Spleen (tissue), 7 donors: ENCODE data around the gene ZMYM2.

Source experiments
- POLR2A ChIP-seq, 3 donors: fragments of 450-650 bp; IDR thresholded peaks; one replicate each; pipeline ENCODE4 v1.5.1; 2017; ENCODE audit warnings: antibody characterized with exemption in 3 of 3, mild to moderate bottlenecking in 1 of 3
- POLR2AphosphoS5 ChIP-seq, 3 donors: sonication (generic); formaldehyde crosslinking; IDR thresholded peaks; one replicate each; pipeline ENCODE4 v1.5.1; 2017; ENCODE audit warnings: antibody characterized with exemption in 3 of 3
- TF ChIP-seq, protein P1 (sequence below), 11 experiments: fragments of 200-600 bp in 7 of 11; fragments of 450-650 bp in 4 of 11; sonication (generic) in 4 of 11; IDR thresholded peaks in 8 of 11; conservative IDR thresholded peaks in 3 of 11; 1 replicate in 7 of 11; 2 replicates in 4 of 11; pipeline versions ENCODE4 v1.4.0 to v1.8.0; 2016 to 2021; ENCODE audit warnings: antibody characterized with exemption in 11 of 11, inconsistent platforms in 4 of 11, mild to moderate bottlenecking in 1 of 11
- donor health status: DM: no; HTN: no; CAD: no; lungs with moderate emphysema.
- donor health status: DM: no; HTN: no; CAD: no.
- donor health status: DM: no; HTN: no; CAD: no.

DNA sequence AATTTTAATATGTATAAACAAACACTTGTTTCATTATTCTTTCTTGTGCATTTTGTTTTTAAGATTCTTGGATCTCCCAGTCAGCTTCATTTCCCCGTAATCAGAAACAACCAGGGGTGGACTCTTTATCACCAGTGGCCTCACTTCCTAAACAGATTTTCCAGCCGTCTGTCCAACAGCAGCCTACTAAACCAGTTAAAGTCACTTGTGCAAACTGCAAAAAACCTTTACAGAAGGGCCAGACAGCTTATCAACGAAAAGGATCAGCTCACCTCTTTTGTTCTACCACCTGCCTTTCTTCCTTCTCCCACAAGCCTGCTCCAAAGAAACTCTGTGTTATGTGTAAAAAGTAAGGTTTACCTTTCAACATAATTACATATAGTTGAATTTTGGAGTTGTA lies 44.3 kb downstream of the ZMYM2 start:
- TF ChIP-seq, protein P1, sequence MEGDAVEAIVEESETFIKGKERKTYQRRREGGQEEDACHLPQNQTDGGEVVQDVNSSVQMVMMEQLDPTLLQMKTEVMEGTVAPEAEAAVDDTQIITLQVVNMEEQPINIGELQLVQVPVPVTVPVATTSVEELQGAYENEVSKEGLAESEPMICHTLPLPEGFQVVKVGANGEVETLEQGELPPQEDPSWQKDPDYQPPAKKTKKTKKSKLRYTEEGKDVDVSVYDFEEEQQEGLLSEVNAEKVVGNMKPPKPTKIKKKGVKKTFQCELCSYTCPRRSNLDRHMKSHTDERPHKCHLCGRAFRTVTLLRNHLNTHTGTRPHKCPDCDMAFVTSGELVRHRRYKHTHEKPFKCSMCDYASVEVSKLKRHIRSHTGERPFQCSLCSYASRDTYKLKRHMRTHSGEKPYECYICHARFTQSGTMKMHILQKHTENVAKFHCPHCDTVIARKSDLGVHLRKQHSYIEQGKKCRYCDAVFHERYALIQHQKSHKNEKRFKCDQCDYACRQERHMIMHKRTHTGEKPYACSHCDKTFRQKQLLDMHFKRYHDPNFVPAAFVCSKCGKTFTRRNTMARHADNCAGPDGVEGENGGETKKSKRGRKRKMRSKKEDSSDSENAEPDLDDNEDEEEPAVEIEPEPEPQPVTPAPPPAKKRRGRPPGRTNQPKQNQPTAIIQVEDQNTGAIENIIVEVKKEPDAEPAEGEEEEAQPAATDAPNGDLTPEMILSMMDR (IDR thresholded peaks at IDR 0.05 in 8 of 11, conservative IDR thresholded peaks at IDR 0.05 in 3 of 11) = no peak
- TF ChIP-seq POLR2A (IDR thresholded peaks at IDR 0.05) (no peak), POLR2AphosphoS5 (IDR thresholded peaks at IDR 0.05) (no peak)
